GM19468 (cell line): ENCODE measurements around the gene MACROD1.

Source experiments
- ATAC-seq: cut with Tn5 transposase; IDR thresholded peaks from one replicate; pipeline ENCODE4 v1.9.1; 2021; ENCODE audit warnings: mild to moderate bottlenecking, moderate library complexity, moderate number of reproducible peaks; ENCODE audit not compliant: unreplicated experiment; ENCODE audit errors: extremely low read depth

MACROD1 gene

DNA sequence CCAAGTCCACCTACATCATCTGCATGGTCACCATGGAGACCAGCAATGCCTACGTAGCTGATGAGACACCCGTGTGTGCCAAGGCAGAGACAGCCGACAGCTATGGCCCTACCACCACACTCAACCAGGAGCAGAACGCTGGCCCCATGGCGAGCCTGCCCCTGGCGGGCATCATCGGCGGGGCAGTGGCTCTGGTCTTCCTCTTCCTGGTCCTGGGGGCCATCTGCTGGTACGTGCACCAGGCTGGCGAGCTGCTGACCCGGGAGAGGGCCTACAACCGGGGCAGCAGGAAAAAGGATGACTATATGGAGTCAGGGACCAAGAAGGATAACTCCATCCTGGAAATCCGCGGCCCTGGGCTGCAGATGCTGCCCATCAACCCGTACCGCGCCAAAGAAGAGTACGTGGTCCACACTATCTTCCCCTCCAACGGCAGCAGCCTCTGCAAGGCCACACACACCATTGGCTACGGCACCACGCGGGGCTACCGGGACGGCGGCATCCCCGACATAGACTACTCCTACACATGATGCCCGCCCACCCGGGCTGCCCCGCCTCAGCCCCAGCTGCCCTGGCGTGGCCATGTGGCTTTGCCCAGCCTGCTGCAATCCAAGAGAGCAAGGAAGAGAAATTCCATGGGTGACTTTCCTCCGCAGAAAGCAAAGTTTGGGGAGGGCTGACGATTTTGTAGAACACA, 48.0 kb downstream of the MACROD1 start:
- ATAC-seq: no peak

DNA sequence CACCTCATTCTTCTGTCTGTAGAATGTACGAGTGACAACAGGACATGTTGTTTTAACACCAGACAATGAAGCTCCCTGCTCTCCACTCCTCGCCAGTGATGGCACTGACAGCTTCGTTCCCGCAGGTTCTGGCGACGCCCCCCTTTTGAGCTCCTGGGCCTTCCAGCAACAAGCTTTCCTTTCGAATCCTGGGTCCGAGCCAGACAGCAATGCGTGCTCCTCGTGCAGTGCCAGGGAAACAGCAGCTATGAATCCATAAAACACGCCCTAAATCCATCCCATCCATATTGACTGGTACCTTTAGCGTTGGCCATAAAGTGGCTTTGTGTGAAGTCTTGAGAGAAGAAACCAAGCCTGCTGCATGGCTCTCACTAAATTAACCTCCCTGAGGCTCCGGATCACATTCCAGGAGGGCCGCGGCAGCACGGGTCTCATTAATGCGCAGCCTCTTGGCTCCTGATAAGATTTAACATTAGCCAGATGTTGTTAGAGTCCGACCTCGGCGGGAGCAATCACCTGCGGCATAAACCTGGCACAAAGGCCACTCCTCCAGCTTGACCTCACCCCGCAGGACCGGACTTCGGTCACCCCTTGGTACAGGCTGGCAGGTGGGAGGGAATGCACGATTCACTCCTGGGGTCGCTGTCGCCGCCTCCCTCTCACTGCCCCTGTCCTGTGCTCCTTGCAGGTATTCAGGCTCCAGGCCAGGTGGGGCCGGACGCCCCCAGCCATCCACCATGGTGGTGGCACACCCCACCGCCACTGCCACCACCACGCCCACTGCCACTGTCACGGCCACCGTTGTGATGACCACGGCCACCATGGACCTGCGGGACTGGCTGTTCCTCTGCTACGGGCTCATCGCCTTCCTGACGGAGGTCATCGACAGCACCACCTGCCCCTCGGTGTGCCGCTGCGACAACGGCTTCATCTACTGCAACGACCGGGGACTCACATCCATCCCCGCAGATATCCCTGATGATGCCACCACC, 50.1 kb downstream of the MACROD1 start:
- ATAC-seq: no peak

DNA sequence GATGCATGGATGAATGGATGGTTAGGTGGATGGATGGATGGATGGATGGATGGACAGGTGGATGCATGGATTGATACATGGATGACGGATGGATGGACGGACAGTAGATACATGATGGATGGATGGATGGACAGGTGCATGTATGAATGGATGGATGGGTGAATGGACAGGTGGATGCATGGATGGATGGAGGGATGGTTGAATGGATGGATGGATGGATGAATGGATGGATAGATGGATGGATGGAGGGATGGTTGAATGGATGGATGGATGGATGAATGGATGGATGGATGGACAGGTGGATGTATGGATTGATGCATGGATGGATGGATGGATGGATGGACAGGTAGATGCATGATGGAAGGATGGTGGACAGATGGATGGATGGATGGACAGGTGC, 51.7 kb downstream of the MACROD1 start:
- ATAC-seq: no peak

DNA sequence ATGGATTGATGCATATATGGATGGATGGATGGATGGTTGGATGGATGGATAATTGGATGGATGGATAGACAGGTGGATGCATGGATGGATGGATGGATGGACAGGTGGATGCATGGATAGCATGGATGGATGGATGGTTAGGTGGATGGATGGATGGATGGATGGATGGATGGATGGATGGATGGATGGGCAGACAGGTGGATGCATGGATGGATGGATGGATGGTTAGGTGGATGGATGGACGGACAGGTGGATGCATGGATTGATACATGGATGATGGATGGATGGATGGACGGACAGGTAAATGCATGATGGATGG, 52.5 kb downstream of the MACROD1 start:
- no peak for ATAC-seq

DNA sequence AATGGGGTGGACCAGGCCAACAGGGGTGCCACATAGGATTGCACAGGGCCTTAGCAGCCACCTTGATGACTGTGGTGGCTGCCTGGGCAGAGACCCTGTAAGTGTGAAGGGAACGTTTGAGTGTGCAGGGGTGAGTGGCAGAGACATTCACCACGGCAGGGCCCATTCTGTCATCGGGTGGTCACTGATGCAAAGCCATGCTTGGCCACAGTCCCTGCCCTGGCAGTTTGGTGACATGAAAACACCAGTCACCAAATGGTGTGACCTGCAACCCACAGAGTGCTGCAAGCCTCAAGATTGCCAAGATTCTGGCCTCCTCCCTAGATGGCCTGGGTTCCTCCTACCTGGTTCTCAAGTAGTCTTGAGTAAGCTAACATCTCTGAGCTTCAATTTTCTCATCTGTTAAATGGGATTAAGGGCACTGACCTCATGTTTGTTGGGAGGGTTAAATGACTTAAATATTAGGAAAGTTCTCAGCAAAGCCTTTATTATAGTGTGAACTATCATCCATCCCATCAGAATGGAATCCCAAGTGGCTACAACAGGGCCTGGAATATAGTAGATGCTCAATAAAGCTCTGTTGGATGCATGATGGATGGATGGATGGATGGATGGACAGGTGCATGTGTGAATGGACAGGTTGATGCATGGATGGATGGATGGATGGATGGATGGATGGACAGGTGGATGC, 53.0 kb downstream of the MACROD1 start:
- ATAC-seq: no peak

DNA sequence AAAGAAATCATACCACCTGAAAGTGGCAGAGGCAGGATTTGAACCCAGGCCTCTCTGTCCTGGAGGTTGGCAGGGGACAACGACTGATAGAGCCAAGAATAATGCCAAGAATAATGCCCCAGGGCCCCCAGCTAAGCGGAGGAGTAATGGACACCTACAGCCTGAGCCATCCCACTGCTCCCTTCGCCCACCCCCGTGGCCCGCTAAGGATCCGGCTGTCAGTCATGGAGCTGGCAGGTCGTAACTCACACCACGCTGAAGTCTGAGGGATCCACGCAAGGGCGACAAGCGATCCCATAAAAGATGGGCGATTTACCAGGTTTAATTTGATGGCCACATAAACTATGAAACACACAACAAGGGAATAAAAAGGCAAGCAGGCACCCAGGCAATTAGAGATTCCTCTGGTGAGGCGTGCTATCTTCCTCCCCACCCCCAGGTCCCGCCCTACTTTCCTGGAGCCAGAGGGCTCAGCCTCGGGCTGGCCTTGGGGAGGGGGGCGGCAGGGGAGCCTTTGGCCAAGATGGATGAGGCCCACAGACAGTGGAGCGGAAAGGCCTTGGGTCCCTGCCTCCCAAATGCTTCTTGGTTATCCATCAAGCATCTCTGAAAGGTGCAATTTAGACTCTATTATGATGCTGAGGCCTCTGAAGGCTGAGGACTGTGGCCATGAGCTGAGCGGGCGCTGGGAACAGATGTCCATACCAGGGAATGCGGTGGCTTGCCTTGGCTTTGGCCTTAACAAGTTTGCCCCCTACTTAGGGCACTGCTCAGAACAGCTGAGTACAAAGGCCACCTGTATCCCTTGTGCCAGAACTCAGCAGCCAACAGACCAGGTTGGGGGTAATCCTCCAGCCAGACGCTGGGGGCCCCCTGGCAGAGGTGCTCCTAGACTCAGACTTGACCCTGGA, 55.2 kb downstream of the MACROD1 start:
- no peak for ATAC-seq

DNA sequence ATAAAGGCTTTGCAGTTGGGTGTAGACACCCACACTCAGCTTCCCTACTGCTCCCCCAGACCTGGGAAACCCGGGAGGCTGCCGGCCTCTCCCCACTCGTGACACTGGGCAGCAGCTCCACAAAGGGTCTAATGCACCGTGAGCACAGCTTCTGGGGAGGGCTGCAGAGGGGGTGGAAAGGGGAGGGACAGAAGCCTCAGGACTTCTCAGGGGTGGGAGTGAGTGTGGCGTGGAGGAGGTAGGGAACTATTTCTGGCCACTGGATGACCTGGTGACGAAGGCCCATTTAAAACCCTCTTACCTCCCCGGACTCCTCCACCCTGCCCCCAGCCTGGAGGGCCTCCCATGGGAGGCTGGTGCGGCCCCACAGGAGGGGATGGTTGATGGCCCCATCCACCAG, 56.6 kb downstream of the MACROD1 start:
- no peak for ATAC-seq

DNA sequence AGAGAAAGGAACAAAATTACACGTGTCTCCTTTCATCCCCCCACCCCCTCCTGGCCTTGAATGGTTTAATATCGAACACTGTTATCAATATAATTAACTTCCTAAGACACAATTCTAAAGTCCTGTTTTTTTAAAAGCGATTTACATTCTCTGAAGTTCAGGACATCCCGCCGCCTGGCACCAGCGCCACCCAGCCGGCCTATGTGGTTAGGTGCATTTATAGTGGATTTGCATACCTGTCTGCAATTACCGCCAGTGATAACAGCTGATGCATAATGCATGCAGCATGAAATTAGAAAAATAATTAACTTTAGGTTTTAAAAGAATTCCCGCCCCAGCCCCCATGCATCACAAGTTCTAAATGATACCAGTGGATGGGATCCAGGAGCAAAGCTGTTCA, 58.6 kb downstream of the MACROD1 start:
- no peak for ATAC-seq

DNA sequence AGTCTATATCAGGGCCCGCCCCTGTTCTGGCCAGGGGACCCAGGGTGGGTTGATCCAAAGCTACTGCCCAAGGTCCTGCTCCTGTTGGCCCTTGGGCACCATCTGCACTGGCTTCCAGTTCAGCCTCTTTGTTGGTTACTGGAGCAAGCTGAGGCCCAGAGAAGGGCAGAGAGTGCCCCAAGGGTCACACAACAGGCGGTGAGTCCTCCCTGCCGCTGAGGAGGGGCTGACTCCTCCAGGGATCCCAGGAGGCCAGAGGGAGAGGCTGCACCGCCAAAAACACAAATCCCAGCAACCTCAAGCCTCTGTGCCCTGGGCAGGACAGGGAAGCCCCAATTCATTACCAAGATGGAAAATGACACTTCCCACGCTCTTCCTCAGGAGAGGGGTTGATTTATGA, 61.3 kb downstream of the MACROD1 start:
- ATAC-seq: no peak

DNA sequence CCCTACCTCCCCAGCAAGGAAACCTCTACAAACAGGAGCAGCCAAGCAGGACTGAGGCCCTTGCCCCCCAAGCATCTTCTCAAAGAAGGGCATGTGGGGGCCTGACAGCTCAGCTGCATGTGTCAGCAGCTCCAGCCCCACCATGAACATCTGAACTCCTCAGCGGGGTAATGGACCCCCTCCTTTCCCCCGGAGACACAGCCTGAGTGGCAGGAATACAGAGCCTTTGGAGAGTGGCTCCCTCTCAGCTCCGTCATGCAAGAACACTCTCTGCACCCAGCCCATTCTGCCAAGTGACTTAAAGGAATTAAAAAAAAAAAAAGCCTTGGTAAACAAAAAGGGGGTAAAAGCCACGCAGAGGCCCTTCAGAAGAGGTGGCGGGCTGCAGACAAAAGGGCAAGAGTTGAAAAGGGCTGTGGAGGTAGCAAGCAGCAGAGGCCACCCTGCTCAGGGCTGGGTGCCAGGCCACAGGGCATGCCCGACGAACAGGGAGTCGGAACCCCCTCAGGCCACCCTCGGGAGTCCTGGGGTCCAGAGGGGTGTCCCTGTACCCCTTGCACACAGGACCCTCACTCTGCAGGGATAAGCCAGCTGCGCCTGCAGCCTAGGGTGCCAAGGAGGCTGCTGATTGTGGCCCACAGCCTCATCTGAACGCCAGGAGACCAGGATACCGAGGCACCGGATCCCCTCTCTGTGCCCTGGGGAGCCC, 62.5 kb downstream of the MACROD1 start:
- ATAC-seq: no peak

DNA sequence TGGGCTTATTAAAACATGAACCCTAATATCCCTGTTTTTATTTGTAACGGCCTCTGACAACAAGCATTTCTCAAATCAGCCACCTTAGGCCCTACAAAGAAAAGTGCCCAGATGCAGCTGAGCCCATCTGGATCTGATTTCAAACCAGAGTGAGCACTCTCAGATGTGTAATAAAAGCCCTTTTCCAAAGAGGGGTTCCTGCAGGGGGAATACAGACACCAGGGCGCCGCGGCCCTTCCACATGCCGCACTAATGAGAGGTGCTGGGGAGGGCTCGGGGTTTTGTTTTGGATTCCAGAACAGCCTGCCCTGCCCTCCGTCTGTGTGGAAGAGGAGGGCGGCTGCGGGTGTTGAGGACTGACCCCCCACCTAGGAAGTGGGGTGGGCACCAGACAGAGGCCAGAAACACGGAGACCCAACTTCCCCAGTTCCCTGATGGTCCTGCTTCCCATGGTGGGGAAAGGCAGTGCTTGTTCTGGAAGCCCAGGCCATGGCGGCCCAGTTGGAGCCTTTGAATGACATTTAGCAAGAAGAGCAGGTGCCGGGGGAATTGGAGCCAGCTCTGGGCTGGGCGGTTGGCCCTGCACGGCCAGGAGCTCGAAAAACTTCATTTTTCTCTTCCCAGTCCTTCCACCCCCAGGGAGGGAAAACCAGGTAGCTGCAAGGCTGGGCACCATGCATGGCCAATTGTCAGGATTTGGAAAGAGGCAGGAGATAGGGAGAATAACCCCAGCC, 63.7 kb downstream of the MACROD1 start:
- no peak for ATAC-seq

DNA sequence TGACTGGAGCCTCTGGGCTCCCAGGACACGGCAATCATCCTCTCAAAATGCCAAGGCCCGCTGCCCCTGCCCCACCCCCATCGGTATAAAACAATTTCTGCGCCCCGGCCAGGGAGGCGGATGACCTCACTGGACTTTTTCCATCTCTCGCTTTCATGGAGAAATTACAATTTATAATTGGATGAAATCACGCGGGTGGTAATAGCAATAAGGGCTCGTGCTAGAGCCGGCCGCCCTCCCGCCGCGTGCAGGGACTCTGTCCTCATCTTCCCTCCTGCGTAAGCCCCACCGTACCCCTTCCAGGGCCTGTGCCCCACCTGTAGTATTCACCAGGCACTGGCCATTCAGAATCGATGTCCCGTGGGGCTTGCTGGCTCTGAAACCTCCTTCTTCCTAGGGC, 64.5 kb downstream of the MACROD1 start:
- ATAC-seq: no peak

DNA sequence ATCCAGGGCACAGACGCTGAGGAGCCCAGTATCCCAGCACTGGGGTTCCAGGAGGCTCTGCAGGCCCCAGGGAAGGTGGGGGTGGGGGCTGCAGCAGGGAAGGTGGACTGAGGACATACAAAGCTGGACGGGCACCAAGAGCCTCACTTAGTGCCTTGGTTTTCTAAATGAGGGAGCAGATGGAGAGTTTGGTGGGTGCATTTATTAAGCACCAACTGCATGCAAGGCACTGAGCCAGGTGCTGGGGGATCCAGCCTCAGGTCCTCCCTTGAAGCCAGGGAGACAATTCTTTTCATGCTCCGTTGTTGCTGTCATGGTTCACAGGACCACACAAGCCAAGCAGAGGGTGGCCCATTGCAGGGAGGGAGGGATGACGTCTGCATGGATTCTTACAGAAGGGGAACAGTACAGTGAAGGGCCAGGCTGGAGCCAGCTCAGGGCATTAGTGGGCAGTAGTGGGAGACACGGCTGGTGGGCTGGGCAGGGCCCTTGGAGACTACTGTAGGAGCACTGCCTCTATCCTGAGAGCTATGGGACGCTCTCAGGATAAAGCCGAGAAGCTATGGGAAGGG, 65.0 kb downstream of the MACROD1 start:
- no peak for ATAC-seq

DNA sequence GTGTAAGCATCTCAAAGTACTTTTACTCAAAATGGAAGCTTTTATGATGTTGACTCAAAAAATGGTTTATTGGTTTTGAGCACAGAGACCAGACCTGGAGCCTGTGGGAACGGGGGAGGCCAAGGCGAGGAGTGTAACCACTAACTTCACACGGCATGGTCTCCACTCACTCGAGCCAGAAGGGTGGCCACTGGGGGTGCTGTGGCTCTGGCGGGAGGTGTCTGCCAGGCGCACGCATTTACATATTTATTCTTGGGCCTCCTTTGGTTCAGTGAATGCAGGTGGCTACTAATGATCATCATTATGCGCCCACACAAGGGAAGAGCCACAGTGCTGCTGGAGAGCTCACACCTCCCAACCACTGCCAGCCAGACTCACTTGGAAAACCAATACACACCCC, 65.6 kb downstream of the MACROD1 start:
- no peak for ATAC-seq

DNA sequence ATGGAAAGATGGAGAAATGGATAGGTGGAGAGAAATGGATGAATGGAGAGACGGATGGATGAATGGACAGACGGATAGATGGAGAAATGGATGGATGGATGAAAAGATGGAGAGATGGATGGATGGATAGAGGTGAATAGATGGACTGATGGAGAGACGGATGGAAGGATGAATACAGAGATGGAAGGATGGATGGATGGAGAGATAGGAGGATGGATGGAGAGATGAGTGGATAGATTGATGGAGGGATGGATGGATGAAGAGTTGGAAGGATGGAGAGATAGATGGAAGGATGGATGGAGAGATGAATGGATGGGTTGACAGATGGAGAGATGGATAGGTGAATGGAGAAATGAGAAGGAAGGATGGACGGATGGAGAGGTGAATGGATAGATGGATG, 66.5 kb downstream of the MACROD1 start:
- no peak for ATAC-seq

DNA sequence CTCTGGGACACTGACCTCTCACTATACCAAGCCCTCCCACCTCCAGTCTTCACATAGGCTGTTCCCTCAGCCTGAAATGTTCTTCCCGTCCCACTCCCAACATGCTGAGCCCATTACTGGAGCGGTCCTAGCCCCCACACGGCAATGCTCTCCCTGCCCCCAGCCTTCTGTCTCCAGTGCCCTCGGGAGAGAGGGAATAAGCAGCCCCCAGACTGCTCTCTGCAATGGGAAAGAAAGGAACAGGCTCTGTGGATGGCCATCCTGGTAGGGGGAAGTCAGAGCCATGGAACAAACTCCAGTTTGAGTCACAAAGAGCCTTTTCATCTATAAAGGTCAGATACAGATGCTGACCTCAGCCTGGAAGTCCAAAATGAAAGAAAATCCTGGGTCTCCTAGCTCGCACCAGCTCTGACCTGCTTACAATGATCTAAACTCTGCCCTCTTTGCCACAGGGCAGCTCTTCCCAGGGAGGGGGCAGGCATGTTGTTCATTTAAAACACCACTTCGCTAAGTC, 67.5 kb downstream of the MACROD1 start:
- ATAC-seq: no peak

DNA sequence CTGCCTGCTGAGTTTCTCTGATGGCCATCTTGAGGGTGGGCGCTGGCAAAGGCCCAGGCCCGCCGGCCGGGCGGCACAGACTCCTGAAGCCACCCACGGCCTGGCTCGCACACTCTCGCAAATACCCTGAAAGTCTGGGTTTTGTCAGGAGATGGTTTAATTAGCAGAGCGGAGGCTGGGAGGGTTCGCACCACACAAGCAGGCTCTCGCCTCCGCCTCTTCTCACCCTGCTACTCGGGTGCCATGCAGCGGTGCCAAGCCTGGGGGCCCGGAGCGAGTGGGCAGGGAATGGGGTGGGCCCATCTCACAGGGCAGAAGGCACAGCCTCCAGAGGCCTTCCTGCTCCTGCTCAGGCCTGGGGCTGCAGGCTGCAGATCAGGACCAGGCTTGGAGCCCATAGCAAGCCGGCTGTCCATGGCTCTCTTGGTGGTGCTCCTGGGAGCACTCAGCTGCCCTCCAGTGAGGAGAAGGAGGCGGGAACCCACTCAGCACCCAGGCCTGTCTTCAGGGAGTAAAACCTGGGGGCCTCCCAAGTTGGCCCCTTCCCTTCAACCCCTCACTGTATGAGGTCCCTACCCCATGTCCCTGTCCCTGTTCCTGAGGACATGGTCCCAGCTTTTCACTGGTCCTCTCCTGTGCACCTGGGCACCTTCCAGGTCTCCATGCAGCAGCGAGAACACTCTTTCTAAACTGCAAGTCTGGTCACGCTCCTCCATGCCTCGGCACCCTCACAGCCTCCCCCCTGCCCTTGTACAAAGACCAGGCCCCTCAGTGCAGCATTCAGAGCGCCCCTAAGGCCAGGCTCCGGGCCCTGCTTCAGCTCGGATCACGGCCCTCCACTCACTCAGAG, 68.2 kb downstream of the MACROD1 start:
- no peak for ATAC-seq
